Measurements from ENCODE around the gene RAB39B. TPM values are rescaled to one million over a fixed set of nuclear protein-coding genes. Genes with fewer than 3 reads are reported as not detected.

RAB39B gene
- total and polyA plus RNA-seq, 10 of the 15 experiments (the other 5 are each of a cell fraction or from before 2014, with no cell fraction given), result 1.6 to 8.6 (median 6.7) TPM

DNA sequence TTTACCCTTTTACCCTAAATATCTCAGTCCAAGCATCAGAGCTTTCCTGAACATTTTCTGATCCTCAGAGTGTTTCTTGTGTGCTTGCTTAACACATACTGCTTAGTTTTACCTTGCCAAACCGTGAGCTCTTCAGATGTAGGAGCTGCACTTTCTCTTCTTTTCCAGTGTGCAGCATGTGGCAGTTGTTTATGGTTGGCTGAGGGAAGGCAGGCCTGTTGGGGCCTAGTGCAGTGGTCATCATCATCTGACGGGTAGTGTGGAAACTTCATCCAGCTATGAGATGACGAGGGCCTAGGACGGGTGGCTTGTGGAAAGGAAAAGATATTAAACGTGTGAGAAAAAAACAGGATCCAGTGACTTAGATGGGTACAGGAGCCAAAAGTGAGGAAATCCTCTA lies 26.6 kb downstream of the RAB39B start:
- RAD21 ChIA-PET (ENCODE audit: unreplicated experiment), result no interaction called here
- Histone ChIP-seq H3K4me1 (ENCODE audit: control insufficient read depth, insufficient read depth, low read length) (no peaks in the 10 kb centered on the region), H3K27me3 (replicated peaks in 1 of 2; ENCODE audit: control insufficient read depth in 2 of 2, insufficient read depth in 2 of 2, low read length in 1 of 2) (no peaks in the 10 kb centered on the region), H3K27ac (ENCODE audit: control insufficient read depth, insufficient read depth) (no peak overlapping the region), H2AFZ (ENCODE audit: control insufficient read depth, low read depth, low read length) (no peak overlapping the region), H3K9me3 (replicated peaks; ENCODE audit: control insufficient read depth, insufficient read depth, low read length) (no peaks in the 10 kb centered on the region), H3K36me3 (ENCODE audit: control insufficient read depth in 2 of 2, insufficient read depth in 2 of 2, low read length in 1 of 2) (peaks cover 0 to 11% of the 10 kb centered on the region in 2 experiments; a peak in 2 of 4 replicates), H3K4me2 (ENCODE audit: control insufficient read depth, insufficient read depth) (no peak overlapping the region), H4K20me1 (ENCODE audit: control insufficient read depth, insufficient read depth) (no peaks in the 10 kb centered on the region), H3K79me2 (ENCODE audit: control insufficient read depth, insufficient read depth, low read length) (peaks cover 2% of the 10 kb centered on the region; the same call in 1 of the 2 replicates), H3K9ac (ENCODE audit: control insufficient read depth, insufficient read depth, low read length) (no peak overlapping the region), H3K4me3 (no peak overlapping the region)
- ATAC-seq (no peak), DNase-seq (ENCODE audit: low read depth, low spot score) (no peak), FAIRE-seq (no peak)
- in situ Hi-C loops (cut with MboI) (no loop called here), intact Hi-C loops (cut with micrococcal nuclease; ENCODE audit: unreplicated experiment) (no loop called here)
- BruUV-seq (replicated peaks), result no TSS peak
- SMC1A ChIA-PET (ENCODE audit: uncharacterized antibody, unreplicated experiment), result no interaction called here
- WGBS (ENCODE audit: insufficient coverage, insufficient replicate concordance, low lambda C conversion rate, missing lambda C conversion rate), result 63% methylated on average over 5 of the region's 5 CpGs
- TF ChIP-seq, protein P1, sequence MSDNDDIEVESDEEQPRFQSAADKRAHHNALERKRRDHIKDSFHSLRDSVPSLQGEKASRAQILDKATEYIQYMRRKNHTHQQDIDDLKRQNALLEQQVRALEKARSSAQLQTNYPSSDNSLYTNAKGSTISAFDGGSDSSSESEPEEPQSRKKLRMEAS (IDR thresholded peaks at IDR 0.05; ENCODE audit: low read depth, low read length), result no peak
- TF ChIP-seq JUND (IDR thresholded peaks at IDR 0.05; ENCODE audit: low read depth, low read length) (no peak), BACH1 (IDR thresholded peaks at IDR 0.05; ENCODE audit: borderline replicate concordance) (no peak), RBBP5 (conservative IDR thresholded peaks at IDR 0.05) (no peak), GATAD2B (conservative IDR thresholded peaks at IDR 0.05; ENCODE audit: low read depth) (no peak), POLR2AphosphoS2 (IDR thresholded peaks at IDR 0.05; ENCODE audit: low read depth, low read length) (no peak), STAT3 (IDR thresholded peaks at IDR 0.05; ENCODE audit: low read depth, low read length) (no peak), TBL1XR1 (IDR thresholded peaks at IDR 0.05; ENCODE audit: low read depth, low read length) (no peak)
- CTCF ChIA-PET, result no interaction called here
- POLR2A ChIA-PET, result no interaction called here

DNA sequence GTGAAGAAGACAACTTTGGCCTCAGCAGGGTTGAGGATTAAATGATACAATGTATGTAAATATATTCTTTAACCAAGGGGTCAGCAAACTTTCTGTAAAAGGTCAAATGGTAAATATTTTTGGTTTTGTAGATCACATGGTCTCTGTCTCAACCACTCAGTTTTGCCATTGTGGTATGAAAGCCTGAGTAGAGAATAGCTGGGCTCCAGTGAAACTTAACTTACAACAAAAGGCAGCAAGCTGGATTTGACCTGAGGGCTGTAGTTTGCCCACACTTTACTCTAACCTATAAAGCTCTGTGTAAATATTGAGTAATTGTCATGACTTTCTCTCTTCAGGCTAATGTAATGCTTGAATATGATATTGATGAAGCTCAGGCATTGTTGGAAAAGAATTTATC lies 28.4 kb downstream of the RAB39B start:
- Histone ChIP-seq H3K27me3 (replicated peaks in 1 of 2; ENCODE audit: control insufficient read depth in 2 of 2, insufficient read depth in 2 of 2, low read length in 1 of 2) (no peaks in the 10 kb centered on the region), H3K79me2 (ENCODE audit: control insufficient read depth, insufficient read depth, low read length) (peaks cover 6% of the 10 kb centered on the region), H3K4me2 (ENCODE audit: control insufficient read depth, insufficient read depth) (no peak overlapping the region), H2AFZ (ENCODE audit: control insufficient read depth, low read depth, low read length) (no peak overlapping the region), H3K9ac (ENCODE audit: control insufficient read depth, insufficient read depth, low read length) (no peak overlapping the region), H3K4me1 (ENCODE audit: control insufficient read depth, insufficient read depth, low read length) (no peaks in the 10 kb centered on the region), H4K20me1 (ENCODE audit: control insufficient read depth, insufficient read depth) (no peaks in the 10 kb centered on the region), H3K4me3 (no peak overlapping the region), H3K36me3 (ENCODE audit: control insufficient read depth in 2 of 2, insufficient read depth in 2 of 2, low read length in 1 of 2) (peaks cover 0 to 13% of the 10 kb centered on the region in 2 experiments; a peak in 2 of 4 replicates), H3K27ac (ENCODE audit: control insufficient read depth, insufficient read depth) (no peak overlapping the region), H3K9me3 (replicated peaks; ENCODE audit: control insufficient read depth, insufficient read depth, low read length) (no peaks in the 10 kb centered on the region)
- BruUV-seq (replicated peaks), result no TSS peak
- no peak for FAIRE-seq
- SMC1A ChIA-PET (ENCODE audit: uncharacterized antibody, unreplicated experiment), result interaction anchor here (1.0 to 1.5 kb wide), 2 partner anchors 16 to 18 kb away, joined by 3 read pairs; no protein-coding TSS in a partner anchor
- RAD21 ChIA-PET (ENCODE audit: unreplicated experiment), result interaction anchor here (0.9 kb wide), 1 partner anchor 10 kb away, joined by 3 read pairs; no protein-coding TSS in a partner anchor
- ATAC-seq, result no peak
- in situ Hi-C loops (cut with MboI) (no loop called here), intact Hi-C loops (cut with micrococcal nuclease; ENCODE audit: unreplicated experiment) (no loop called here)
- CTCF ChIA-PET, result interaction anchor here (1.1 to 1.2 kb wide), 2 partner anchors 15 to 23 kb away, joined by 3 to 4 read pairs; no protein-coding TSS in a partner anchor
- DNase-seq (ENCODE audit: low read depth, low spot score), result no peak
- POLR2A ChIA-PET, result interaction anchor here (0.6 to 1.1 kb wide), 2 partner anchors 14 to 688 kb away, joined by 3 to 4 read pairs; partner anchors contain the start of gene IKBKG
- no peak for TF ChIP-seq CHD4 (IDR thresholded peaks at IDR 0.05)
- TF ChIP-seq SUZ12 (IDR thresholded peaks at IDR 0.05; ENCODE audit: unreplicated experiment), result no peak
- TF ChIP-seq, protein P2, sequence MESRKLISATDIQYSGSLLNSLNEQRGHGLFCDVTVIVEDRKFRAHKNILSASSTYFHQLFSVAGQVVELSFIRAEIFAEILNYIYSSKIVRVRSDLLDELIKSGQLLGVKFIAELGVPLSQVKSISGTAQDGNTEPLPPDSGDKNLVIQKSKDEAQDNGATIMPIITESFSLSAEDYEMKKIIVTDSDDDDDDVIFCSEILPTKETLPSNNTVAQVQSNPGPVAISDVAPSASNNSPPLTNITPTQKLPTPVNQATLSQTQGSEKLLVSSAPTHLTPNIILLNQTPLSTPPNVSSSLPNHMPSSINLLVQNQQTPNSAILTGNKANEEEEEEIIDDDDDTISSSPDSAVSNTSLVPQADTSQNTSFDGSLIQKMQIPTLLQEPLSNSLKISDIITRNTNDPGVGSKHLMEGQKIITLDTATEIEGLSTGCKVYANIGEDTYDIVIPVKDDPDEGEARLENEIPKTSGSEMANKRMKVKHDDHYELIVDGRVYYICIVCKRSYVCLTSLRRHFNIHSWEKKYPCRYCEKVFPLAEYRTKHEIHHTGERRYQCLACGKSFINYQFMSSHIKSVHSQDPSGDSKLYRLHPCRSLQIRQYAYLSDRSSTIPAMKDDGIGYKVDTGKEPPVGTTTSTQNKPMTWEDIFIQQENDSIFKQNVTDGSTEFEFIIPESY (IDR thresholded peaks at IDR 0.05), result no peak
- no peak for TF ChIP-seq KAT2A (conservative IDR thresholded peaks at IDR 0.05; ENCODE audit: control insufficient read depth, low read depth, low read length)
- TF ChIP-seq, protein P3, sequence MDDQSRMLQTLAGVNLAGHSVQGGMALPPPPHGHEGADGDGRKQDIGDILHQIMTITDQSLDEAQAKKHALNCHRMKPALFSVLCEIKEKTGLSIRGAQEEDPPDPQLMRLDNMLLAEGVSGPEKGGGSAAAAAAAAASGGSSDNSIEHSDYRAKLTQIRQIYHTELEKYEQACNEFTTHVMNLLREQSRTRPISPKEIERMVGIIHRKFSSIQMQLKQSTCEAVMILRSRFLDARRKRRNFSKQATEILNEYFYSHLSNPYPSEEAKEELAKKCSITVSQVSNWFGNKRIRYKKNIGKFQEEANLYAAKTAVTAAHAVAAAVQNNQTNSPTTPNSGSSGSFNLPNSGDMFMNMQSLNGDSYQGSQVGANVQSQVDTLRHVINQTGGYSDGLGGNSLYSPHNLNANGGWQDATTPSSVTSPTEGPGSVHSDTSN (IDR thresholded peaks at IDR 0.05; ENCODE audit: insufficient replicate concordance, low read depth, low read length), result no peak
- TF ChIP-seq, protein P4, sequence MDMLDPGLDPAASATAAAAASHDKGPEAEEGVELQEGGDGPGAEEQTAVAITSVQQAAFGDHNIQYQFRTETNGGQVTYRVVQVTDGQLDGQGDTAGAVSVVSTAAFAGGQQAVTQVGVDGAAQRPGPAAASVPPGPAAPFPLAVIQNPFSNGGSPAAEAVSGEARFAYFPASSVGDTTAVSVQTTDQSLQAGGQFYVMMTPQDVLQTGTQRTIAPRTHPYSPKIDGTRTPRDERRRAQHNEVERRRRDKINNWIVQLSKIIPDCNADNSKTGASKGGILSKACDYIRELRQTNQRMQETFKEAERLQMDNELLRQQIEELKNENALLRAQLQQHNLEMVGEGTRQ (IDR thresholded peaks at IDR 0.05; ENCODE audit: borderline replicate concordance, low read depth, low read length), result no peak

All from GM12878 (cell line).